ENCODE results near the gene POMGNT2. TPM values are rescaled to one million over a fixed set of nuclear protein-coding genes. Genes with fewer than 3 reads are reported as not detected.

The POMGNT2 gene
- total RNA-seq, 1 donor from 2014 or later: 23.1 TPM

DNA sequence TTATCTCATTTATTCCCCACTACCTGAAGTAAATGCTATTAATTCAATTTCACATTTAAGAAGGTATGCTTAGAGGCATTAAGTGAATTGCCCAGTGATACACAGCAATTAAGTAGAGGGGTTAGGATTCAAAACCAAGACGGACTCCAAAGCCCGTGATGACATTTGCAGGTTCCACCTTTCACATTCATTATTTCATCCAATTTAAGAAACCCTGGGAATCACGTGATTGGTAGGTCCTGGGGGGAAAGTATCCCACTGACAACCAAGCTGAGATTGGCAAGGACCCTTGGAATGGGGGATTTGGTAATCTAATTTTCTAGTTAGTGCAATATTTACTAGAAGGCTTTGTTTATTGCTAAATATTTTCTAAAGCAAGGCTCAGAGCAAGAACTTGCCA is 1.8 kb downstream of the POMGNT2 start:
- no peak for DNase-seq (ENCODE audit: low read depth)

DNA sequence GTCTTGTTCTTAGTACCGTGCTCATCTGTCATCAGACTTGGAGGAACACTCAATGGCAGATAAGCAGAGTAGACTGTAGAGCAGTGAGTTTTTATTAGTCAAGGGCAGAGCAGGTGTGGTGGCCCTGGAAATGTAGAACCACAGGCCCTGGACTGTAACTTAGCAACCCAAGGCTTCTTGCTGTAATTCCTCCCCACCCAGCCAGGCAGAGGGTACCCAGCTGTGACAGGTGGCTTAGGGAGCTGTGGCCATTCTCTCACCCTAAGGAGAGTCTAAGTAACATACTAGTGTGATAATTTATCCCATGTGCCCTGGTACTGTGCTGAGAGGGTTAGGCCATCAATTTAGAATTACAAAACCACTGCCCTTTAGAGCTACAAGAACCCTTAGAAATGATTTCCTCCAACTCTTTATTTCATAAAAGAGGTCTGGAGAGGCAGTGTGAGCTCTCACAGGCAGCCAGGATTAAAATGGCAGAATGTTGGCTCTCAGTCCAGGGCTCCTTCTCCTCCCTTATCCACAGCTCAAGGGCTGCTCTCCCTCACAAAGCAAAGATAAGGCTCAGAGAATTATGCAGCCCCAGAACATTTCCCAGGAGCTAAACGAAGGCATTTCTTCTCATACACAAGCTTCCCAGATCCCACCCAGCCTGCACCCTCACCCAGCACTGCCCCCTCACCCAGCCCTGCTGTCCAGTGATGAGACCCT is 3.0 kb downstream of the POMGNT2 start:
- peak; percentile 89 for DNase-seq (ENCODE audit: low read depth)

DNA sequence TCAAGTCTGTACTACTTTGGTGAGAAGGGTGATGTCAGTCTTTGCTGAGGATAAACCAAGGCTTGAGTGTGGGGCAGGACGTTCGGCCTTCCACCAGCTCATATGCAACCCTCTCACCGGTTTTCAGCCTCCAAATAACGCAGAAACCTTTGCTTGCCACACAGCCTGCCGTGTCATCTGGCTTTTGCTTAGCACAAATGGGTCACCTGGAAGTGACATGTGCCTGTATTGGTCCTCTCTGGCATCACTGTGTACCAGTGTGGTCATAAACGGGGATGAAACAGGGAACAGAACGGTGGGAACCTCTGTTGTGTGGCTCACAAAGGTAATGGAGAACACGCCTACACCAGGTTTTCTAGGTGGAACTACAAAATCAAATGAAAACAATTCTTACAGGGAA is 7.1 kb downstream of the POMGNT2 start:
- DNase-seq (ENCODE audit: low read depth): no peak

DNA sequence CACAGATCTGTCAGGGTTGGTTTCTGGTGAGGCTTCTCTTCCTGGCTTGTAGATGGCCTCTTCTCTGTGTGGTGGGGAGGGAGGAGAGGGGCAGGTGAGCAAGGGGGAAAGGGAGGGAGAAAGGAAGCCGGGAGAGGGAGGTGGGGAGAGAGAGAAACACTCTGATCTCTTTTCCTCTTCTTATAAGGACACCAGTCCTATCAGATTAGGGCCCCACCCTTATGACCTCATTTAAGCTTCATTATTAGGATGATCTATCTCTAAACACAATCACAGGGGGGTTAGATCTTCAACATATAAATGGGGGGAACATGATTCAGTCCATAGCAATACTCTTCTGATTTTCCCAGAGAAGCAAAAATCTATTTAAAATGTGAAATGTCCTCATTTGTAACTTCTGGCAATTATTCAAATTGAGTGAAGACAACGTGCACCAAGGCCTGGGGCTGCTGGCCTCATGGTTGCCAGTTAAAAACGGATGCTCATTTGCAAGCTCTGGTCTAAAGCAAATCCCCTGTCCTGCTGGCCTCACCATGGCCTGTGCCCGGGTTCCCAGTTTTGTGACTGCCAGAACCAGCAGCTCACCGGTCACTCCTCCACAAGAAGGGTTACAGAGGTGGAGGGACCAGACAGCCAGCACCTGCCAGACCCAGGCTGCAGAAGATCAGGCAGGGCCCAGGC is 8.3 kb downstream of the POMGNT2 start:
- no peak for DNase-seq (ENCODE audit: low read depth)

DNA sequence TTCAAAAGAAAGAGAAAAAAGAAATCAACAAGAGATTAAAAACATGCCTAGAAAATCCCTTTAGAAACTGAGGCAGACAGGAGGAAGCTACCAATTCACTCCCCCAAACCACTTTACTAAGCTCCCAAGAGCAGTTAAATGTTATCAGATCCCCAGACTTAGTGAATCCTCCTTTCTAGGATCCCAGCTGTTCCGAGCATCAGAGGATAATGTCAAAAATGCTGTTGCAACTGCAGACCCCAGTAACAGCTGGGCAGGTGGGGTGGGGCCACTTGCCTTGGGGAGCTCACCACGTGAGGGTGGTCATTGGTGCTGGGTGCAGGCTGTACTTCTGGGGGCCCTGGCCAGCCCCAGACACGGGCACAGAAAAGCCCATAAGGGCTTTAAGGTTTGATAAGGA is 9.1 kb downstream of the POMGNT2 start:
- DNase-seq (ENCODE audit: low read depth): peak; percentile 28

DNA sequence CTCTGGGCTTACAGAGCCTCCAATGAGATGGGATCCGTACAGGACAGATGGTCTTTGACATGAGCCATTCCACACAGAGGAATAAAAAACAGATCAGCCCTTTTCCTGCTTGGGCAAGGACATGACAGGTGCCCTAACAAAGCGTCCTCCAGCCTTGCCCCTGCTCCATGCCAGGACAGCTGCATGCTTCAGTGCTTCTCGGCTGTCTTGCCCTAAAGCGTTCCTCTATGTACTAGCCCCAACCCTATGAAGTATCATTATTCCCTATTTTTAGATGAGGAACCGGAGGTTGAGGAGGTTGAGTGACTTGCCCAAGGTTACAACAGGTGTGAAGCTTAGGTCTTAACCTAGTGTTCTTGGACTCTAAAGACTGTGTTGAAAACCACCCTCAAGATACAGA is 10.5 kb downstream of the POMGNT2 start:
- peak; percentile 86 for DNase-seq (ENCODE audit: low read depth)

DNA sequence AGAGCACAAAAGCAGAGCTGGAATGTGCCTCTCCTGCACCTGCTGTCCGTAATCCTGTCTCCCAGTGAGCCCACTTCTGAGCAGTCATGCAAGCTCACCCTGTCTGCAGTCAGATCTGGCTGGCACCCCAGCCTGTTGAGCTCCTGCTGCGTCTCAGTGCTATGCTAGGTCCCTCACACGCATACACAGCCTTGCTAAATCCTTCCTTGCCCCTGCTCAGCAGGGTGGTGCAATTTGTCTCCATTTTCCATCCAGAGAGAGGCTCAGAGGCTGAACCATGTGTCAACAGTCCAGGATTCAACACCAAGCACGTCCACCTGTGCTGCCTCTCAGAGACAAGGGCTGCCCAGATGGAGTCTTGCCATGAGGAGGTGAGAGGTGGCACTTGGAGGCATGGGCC is 11.0 kb downstream of the POMGNT2 start:
- DNase-seq (ENCODE audit: low read depth): peak; percentile 39

DNA sequence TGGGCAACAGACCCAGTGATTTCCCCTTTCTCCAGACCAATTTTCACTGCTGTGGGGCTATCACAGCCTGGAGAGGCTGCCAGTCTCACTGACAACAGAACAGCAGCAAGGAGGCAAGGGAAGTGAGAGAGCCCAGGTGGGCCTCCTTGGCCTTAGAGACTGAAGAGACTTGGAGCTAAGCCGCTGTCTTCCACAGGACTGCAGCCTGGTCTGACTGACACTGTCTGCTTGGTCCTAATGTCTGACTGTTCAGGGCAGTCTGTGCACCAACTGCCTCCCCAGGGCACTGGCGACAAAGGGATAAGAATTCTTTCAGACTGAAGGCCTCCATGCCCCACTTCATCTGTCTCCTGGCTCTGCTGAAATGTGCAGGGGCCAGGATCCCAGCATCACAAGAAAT is 11.5 kb downstream of the POMGNT2 start:
- peak; percentile 9 for DNase-seq (ENCODE audit: low read depth)

DNA sequence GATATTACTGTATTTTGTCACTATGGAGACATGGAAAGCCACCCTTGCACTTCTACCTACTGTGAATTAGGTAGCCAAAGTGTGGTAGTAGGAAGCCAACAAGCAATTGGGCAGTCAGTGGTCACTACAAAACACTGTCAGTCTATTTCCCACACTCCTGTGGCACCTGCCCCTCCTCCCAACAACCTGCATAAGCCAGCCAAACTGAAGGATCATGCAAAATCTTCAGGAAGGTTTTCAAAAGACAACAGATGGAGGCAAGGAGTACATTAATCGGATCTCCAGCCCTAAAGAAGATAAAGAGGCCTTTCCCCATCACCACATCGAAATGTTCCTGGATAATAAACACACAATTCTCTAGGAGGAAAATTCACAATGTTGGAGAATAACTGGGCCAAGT is 11.9 kb downstream of the POMGNT2 start:
- no peak for DNase-seq (ENCODE audit: low read depth)

DNA sequence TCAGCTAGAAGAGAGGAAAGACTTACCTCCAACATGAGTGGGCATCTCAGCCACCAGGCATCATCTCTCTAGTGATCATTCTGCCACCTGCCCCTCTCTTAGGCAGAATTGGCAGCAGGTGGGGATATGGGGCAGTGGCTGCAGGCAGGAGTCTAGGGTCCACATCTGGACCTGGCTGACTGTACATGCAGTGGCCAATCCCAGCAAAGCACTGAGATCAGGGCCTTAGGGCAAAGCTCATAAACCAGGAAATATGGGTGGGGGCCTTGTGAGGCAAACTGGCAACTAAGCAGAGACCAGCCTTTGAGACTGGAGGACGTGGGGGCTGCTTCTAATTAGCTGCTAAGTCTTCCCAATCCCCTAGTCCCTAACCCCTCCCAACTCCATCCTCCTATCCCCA is 12.9 kb downstream of the POMGNT2 start:
- no peak for DNase-seq (ENCODE audit: low read depth)

DNA sequence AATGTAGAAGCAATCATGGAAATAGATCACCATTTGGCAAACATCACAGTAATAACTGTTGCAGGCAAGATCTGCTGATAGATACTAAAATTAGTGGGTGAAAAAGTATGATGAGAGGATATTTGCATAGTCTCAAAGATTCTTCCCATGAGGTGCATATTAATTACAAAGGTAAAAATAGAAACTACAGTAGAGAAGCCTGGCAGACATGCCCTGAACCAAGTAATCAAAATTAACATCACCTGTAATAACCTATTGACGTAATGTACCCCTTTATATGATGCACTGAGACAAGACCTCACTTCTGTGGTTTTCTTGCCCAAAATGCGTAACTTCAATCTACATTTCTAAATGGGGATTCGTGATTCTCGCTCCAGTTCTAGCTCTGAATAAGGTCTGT is 14.4 kb downstream of the POMGNT2 start:
- no peak for DNase-seq (ENCODE audit: low read depth)

DNA sequence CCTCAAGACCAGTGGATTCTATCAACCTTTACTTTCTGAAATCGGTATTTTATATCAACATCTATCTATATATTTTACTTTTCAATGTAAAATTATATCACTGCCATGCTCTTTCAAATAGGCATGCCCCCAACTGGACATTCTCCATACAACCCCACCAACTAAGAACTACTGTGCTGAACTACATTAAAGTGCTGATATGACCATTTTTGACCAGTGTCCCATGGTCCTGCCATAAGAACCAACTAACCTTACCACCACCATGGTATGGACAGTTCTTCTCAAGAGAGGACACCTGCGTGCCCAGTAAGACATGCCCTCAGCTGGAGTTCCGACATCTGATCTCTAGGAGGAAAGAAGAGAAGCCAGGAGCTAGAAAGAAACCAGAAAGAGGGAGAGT is 15.6 kb downstream of the POMGNT2 start:
- DNase-seq (ENCODE audit: low read depth): no peak

DNA sequence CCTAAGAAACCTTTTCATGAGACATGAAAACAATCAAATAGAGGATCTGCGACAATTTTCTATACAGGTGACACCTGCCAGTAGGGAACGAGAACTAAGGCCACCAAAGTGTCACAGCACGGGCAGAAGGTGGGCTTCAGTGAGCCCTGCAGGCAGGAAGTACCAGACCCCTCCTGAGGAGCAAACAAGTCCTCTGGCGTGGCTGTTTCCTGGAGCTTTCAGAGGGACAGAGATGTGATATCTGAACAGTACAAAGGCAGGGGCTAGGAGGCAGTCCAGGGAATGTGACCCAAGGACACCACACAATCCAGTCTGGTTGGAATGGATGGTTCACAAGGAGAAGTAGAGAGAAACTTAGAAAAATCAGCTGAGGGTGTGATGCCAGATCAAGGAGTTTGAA is 16.8 kb downstream of the POMGNT2 start:
- DNase-seq (ENCODE audit: low read depth): no peak

DNA sequence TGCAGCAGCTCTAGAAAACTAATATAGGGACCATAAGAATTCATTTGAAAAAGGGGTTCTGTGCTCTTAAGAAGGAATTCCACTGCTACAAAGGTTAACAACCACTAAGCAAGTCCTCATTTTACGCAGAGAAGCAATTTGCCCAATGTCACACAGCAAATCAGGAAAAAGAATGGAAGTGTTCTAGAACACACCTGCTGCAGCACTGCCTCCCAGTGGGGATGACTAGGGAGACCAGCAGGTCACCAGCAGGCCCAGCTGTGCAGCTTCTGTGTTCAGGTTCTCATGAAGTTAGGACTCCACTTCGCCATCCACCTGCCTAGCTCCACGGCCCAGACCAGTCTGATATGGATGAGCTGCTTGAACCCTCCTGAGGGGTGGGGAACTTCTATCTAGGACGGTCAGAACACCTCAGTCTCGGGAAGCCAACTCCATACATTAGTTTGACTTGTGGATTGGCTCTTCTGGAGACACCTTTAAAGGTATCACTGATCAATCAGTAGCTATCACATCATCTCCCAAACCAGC is 18.6 kb downstream of the POMGNT2 start:
- DNase-seq (ENCODE audit: low read depth): no peak

DNA sequence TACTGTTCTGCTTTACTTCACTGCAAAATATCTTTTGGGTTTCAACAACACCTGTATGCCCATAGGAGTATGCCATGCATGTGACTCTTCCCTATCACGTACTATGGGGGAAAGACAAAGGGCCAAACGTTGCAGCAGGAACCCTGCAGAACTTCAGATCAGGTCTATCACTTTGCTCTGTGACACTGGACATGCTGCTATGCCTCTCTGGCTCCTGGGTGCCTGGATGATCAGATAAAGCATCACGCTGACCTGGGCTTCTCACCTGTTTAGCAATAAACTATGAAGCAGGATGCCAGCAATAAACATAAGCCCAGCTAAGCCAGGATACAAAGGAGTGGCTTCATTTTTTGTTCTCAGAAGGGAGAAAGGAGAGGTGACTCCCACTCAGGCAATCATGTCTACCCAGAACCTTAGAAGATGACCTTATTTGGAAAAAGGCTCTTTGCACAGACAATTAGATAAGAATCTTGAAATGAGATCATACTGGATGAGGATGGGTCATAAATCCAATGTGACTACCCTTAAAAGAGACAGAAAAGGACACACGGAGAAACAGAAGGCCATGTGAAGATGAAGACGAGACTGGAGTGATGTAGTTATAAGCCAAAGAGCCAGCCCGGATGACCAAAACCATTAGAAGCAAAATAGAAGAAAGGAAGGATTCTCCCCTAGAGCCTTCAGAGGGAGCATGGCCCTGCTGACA is 19.3 kb downstream of the POMGNT2 start:
- DNase-seq (ENCODE audit: low read depth): no peak

DNA sequence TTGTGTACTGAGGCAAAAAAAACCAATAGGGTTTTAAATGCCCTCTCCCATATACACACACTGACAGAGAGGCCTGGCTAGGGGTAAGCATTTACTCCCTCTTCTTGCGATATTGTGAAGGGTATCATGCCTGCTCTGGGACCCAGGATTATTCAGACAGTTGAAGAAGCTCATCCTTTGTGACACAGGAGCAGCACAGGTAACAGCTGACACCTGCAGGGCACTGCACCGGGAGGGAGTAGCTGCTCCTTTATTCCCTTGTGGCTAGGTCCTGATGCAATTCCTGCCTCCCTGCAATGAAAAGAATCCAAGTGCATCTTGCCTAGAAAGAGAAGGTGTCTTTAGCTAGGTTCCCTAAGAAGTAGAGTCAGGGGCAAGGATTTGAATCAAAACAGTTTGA is 23.4 kb downstream of the POMGNT2 start:
- DNase-seq (ENCODE audit: low read depth): no peak

DNA sequence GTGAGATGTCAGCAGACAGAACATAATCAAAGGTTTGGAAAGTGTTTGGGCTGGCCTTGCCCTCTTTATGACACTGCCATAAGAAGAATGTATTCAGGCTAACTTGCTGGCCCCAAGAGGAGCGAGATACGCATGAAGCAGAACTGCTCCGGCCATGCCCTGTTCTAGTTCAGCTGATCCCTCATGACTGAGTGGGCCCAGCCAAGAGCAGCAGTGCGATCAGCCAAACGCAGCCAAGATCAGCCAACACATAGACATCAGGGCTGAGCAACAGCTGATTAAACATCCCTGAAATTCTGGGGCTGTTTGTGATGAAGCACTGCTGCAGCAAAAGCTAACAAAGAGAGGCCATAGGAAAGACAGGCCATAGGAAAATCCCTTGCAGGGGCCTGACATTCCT is 24.1 kb downstream of the POMGNT2 start:
- no peak for DNase-seq (ENCODE audit: low read depth)

DNA sequence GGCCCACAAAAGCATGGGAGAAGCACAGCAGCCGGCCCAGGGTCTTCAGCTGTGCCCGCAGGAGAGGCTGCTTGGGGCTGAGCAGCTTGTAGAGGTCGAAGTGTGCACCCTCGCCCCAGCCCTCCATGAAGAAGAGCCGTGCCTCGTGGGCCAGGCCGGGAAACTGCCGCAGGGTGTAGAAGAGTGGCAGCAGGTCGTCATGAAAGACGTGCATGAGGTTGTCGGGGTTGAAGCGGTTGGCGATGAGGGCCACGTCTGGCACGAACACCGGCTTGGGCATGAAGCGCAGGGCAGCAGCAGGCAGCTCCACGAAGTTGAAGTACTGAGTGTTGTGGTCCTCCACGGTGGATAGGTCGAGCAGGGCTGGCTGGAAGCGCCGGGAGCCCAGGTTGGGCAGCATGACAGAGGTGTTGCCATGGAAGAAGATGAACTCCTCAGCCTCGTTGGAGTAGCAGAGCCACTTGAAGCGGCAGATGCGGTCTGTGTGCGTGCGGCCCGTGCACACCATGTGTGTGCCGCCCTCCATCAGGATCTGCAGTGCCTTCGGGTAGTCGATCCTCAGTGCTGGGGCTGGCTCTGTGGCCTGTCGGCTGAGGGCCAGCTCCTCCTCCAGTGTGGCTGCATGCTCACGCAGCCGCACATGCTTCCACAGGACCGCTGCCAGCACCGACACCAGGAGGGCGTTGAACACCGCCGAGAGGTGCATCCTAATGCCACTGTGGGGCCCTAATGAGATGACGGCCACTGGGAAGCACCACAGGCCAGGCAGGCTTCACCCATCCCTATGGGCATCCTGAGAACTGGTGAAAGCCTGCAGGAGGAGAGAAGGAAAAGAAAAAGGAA is 24.9 kb downstream of the POMGNT2 start:
- no peak for DNase-seq (ENCODE audit: low read depth)

DNA sequence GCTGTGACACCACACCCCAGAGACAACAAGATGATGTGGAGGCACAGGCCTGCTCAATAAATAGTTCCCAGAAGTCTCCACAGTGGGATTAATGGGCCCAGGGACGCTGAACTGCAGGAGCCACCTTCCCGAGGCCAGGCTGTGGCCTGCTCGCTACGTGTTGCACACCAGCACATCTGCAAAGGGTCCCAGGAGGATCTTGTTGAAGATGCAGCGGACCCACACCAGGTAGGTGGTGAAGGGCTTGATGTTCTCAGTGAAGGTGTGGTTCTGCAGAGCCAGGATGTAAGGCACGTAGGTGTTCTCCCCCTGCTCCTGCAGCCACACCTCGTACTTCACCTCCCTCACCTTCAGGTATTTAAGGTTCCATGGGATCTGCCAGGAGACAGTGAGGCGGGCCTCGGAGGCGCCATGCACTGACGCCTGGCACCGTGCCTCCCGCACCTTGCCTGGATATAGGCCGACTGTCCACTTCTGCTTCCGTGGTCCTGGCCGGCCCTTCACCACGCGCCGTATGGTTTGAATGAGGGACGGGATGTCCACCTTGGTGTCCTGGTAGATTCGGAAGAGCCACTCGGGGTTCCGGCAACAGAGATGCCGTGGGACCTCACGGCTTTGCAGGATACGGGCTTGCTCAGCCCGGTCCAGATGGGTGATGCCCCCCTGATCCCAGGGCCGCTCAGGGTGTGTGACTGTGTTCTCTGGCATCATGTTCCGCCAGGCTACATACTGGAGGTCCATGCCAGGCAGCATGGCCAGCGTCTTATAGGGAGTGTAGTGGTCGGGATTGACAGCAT is 26.1 kb downstream of the POMGNT2 start:
- DNase-seq (ENCODE audit: low read depth): no peak

DNA sequence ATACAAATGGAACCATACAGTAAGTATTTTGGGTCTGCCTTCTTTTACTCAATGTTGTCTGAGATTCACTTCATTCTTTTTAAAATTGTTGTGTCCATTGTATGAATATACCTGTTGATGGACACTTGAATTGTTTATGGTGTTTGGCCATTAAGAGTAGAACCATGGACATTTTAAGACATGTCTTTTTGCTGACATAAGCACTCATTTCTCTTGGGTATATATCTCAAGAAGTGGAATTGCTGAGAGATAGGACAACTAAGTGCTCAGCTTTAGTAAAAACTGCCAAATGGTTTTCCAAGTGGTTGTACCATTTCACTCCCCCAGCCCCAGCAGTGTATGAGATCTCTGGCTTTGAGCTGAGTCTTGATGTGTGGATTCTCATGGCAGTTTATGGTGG is 28.2 kb downstream of the POMGNT2 start:
- no peak for DNase-seq (ENCODE audit: low read depth)

DNA sequence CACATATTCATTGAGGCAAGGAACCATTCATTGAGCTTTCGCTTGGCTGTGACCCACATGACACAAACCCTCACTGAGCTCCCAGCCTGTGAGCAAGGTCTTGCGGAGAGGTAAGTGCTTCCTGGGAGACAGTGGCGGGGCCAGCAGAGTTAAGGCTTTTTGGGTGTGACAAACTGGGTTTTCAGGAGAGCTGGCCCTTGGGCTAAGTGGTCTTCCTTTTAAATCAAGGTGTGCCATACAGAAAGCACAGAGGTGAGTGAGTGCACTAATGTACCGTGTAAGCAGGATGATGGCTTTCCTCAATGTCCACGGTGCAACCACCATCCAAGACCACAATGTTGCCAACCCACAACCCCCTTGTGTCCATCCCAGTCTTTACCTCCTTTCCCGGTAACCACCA is 28.6 kb downstream of the POMGNT2 start:
- no peak for DNase-seq (ENCODE audit: low read depth)

Data from myocyte (in vitro differentiated cells).